Suprapubic skin (tissue), 4 donors: ENCODE results near the gene AP1G2. TPM values are rescaled to one million over a fixed set of nuclear protein-coding genes. Genes with fewer than 3 reads are reported as not detected.
"Not testable (repeated sequence)": the region's sequence is repeated elsewhere in the genome, so short reads cannot be mapped to it uniquely, and the experiment has no call there.

Experiments
- DNase-seq, 2 donors: peaks; one replicate each; pipeline ENCODE4 v3.0.0-alpha.2; 2019; ENCODE audit warnings: low spot score in 2 of 2
- H3K27ac ChIP-seq: fragments of 200-600 bp; sonication (generic); one replicate; pipeline ENCODE4 v1.5.1; 2019
- H3K27me3 ChIP-seq: fragments of 200-600 bp; sonication (generic); one replicate; pipeline ENCODE4 v1.5.1; 2019
- H3K36me3 ChIP-seq: fragments of 200-600 bp; sonication (generic); one replicate; pipeline ENCODE4 v1.5.1; 2019
- H3K4me1 ChIP-seq: fragments of 200-600 bp; sonication (generic); one replicate; pipeline ENCODE4 v1.5.1; 2019
- H3K4me3 ChIP-seq: fragments of 200-600 bp; sonication (generic); one replicate; pipeline ENCODE4 v1.5.1; 2019; ENCODE audit warnings: mild to moderate bottlenecking
- H3K9me3 ChIP-seq: fragments of 200-600 bp; sonication (generic); one replicate; pipeline ENCODE4 v1.5.1; 2019
- EP300 ChIP-seq: sonication (generic); formaldehyde crosslinking; IDR thresholded peaks from one replicate; pipeline ENCODE4 v1.6.1; 2017; ENCODE audit warnings: antibody characterized with exemption
- POLR2A ChIP-seq, 2 donors: fragments of 450-650 bp; IDR thresholded peaks; one replicate each; pipeline ENCODE4 v1.6.1; 2017; ENCODE audit warnings: antibody characterized with exemption in 2 of 2, mild to moderate bottlenecking in 2 of 2, moderate library complexity in 2 of 2
- POLR2AphosphoS5 ChIP-seq, 3 donors: sonication (generic); formaldehyde crosslinking; IDR thresholded peaks; one replicate each; pipeline ENCODE4 v1.6.1; 2017; ENCODE audit warnings: antibody characterized with exemption in 3 of 3
- WGBS: methylation state at CpG from one replicate; pipeline ENCODE4 v1.1.5; 2018; 5-methylcytosine and 5-hydroxymethylcytosine counted together
- total RNA-seq, 4 donors: library from RNA; depleted of rRNA; stranded (reverse); fragments of >200 nt; gene quantifications; one replicate each; pipeline ENCODE4 v1.1.0, GENCODE V29; 2016
- TF ChIP-seq, protein P1 (sequence below), 2 donors: fragments of 200-600 bp in 1 of 2; fragments of 450-650 bp in 1 of 2; sonication (generic) in 1 of 2; IDR thresholded peaks; one replicate each; pipeline ENCODE4 v1.5.1; 2016 to 2019; ENCODE audit warnings: antibody characterized with exemption in 2 of 2, mild to moderate bottlenecking in 1 of 2, moderate library complexity in 1 of 2

Gene AP1G2
- total RNA-seq, 4 donors from 2014 or later, result 117 to 415 (median 150) TPM

DNA sequence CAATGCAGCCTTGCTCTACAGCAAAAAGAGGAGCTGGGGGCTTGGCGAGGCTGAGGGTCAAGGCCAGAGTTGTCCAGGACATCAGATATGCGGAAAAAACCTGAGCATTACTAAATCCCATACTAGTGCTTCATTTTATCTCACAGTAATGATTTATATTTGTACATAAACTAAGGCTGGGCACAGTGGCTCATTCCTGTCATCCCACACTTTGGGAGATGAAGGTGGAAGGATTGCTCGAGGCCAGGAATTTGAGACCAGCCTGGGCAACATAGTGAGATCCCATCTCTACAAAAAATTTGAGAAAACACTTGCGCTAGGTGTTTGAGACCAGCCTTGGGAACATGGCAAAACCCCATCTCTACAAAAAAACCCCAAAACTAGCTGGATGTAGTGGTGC lies 22.6 kb upstream of the AP1G2 start:
- H3K27ac ChIP-seq, result no peak overlapping the region
- DNase-seq, result no peak
- 86% methylated on average over 4 of the region's 4 CpGs for WGBS
- no peak overlapping the region for H3K4me3 ChIP-seq
- no peaks in the 10 kb centered on the region for H3K36me3 ChIP-seq
- H3K27me3 ChIP-seq, result no peaks in the 10 kb centered on the region
- TF ChIP-seq, protein P1, sequence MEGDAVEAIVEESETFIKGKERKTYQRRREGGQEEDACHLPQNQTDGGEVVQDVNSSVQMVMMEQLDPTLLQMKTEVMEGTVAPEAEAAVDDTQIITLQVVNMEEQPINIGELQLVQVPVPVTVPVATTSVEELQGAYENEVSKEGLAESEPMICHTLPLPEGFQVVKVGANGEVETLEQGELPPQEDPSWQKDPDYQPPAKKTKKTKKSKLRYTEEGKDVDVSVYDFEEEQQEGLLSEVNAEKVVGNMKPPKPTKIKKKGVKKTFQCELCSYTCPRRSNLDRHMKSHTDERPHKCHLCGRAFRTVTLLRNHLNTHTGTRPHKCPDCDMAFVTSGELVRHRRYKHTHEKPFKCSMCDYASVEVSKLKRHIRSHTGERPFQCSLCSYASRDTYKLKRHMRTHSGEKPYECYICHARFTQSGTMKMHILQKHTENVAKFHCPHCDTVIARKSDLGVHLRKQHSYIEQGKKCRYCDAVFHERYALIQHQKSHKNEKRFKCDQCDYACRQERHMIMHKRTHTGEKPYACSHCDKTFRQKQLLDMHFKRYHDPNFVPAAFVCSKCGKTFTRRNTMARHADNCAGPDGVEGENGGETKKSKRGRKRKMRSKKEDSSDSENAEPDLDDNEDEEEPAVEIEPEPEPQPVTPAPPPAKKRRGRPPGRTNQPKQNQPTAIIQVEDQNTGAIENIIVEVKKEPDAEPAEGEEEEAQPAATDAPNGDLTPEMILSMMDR (IDR thresholded peaks at IDR 0.05), result no peak
- TF ChIP-seq EP300, result no peak
- TF ChIP-seq POLR2A (IDR thresholded peaks at IDR 0.05), result no peak
- no peak for TF ChIP-seq POLR2AphosphoS5 (IDR thresholded peaks at IDR 0.05)
- no peaks in the 10 kb centered on the region for H3K9me3 ChIP-seq
- peaks cover 6% of the 10 kb centered on the region for H3K4me1 ChIP-seq

DNA sequence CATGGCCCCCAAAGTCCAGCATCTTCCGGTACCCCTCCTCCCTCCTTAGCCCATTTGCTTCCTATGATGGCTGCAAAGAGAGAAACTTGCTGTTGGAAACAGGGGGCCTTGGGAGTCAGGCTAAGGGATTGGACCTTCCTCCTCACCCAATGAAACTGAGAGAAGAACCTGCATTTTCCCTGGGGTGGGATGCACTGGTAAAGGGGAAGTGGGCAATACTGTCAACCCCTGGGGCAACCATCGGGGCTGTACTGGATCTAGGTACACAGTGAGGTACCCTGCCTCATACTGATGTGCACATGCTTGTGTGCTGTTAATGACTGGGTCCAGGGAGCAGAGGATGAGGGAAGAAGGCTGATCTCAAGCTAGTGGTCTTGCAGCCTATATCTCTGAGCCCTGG lies 22.0 kb upstream of the AP1G2 start:
- TF ChIP-seq POLR2AphosphoS5 (IDR thresholded peaks at IDR 0.05) (no peak), POLR2A (IDR thresholded peaks at IDR 0.05) (no peak), EP300 (no peak)
- TF ChIP-seq, protein P1 (IDR thresholded peaks at IDR 0.05), result no peak
- H3K4me3 ChIP-seq, result no peak overlapping the region
- WGBS, result 89% methylated on average over 2 of the region's 2 CpGs
- H3K9me3 ChIP-seq, result no peaks in the 10 kb centered on the region
- H3K36me3 ChIP-seq, result no peaks in the 10 kb centered on the region
- no peak for DNase-seq
- H3K27ac ChIP-seq, result no peak overlapping the region
- peaks cover 4% of the 10 kb centered on the region for H3K27me3 ChIP-seq
- peaks cover 6% of the 10 kb centered on the region for H3K4me1 ChIP-seq

DNA sequence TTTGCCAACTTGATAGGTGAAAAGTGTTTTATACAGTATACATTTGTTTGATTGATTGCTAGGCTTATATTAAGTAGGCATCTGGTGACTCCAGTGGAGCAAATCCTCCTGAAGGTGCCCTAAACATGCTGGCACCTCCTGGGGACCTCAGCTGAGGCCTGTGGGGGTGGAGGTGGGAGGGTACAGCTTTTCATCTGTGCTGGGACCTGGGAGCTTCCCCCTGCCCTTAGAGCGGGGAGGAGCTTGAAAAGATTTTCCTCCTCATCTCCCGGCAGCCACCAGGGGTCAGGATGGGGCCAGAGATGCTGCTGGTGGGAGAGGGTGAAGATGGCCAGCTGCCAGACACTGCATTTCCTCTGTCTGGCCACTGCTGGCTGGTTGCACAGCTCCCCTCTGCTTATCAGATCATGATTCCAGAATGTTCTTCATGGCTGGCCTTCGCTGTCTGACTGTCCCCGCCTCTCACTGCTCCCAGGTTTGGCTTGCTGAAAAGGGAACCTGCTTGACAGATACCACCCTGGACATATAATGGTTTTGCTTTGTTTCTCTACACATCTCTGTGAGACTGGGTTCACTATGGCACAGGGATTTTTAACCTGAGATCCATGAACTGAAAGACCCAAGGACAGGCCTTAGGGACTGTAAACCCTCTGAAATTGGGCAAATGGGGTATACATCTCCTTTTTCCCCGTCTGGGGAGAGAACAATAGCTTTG lies 21.4 kb upstream of the AP1G2 start:
- Histone ChIP-seq H3K36me3 (no peaks in the 10 kb centered on the region), H3K4me1 (peaks cover 6% of the 10 kb centered on the region), H3K27ac (no peak overlapping the region), H3K4me3 (no peak overlapping the region), H3K27me3 (peaks cover 4% of the 10 kb centered on the region), H3K9me3 (no peaks in the 10 kb centered on the region)
- TF ChIP-seq POLR2AphosphoS5 (IDR thresholded peaks at IDR 0.05), result no peak
- TF ChIP-seq, protein P1 (IDR thresholded peaks at IDR 0.05), result peak; percentile 41 to 57
- TF ChIP-seq EP300, result no peak
- DNase-seq, result peak in 1 of 2 donors; percentile 89
- WGBS, result 34% methylated on average over 4 of the region's 5 CpGs

DNA sequence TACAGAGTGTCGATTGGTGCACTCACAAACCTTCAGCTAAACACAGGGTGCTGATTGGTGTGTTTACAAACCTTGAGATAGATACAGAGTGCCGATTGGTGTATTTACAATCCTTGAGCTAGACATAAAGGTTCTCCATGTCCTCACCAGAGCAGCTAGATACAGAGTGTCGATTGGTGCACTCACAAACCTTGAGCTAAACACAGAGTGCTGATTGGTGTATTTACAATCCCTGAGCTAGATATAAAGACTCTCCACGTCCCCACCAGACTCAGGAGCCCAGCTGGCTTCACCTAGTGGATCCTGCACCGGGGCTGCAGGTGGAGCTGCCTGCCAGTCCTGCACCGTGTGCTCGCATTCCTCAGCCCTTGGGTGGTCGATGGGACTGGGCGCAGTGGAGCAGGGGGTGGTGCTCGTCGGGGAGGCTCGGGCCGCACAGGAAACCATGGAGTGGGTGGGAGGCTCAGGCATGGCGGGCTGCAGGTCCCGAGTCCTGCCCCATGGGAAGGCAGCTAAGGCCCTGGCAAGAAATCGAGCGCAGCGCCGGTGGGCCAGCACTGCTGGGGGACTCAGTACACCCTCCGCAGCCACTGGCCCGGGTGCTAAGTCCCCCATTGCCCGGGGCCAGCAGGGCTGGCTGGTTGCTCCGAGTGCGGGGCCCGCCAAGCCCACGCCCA lies 17.1 kb upstream of the AP1G2 start:
- DNase-seq, H3K27ac ChIP-seq, H3K4me3 ChIP-seq, H3K36me3 ChIP-seq, H3K4me1 ChIP-seq, H3K9me3 ChIP-seq: not testable (repeated sequence)
- H3K27me3 ChIP-seq, result peaks cover 20% of the 10 kb centered on the region
- 96% methylated on average over 15 of the region's 26 CpGs for WGBS

DNA sequence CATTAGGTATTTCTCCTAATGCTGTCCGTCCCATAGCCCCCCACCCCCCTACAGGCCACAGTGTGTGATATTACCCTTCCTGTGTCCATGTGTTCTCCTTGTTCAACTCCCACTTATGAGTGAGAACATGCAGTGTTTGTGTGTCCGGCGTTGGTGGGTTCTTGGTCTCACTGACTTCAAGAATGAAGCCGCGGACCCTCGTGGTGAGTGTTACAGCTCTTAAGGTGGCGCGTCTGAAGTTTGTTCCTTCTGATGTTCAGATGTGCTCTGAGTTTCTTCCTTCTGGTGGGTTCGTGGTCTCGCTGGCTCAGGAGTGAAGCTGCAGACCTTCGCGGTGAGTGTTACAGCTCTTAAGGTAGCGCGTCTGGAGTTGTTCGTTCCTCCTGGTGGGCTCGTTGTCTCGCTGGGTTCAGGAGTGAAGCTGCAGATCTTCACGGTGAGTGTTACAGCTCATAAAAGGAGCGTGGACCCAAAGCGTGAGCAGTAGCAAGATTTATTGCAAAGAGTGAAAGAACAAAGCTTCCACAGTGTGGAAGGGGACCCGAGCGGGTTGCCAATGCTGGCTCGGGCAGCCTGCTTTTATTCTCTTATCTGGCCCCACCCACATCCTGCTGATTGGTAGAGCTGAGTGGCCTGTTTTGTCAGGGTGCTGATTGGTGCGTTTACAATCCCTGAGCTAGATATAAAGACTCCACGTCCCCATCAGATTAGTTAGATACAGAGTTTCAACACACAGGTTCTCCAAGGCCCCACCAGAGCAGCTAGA lies 16.4 kb upstream of the AP1G2 start:
- peaks cover 26% of the 10 kb centered on the region for H3K27me3 ChIP-seq
- not testable (repeated sequence) for H3K27ac ChIP-seq, H3K36me3 ChIP-seq, H3K9me3 ChIP-seq, DNase-seq, H3K4me1 ChIP-seq, H3K4me3 ChIP-seq
- WGBS, result 80% methylated on average over 25 of the region's 25 CpGs
